GM12878 (cell line): Measurements from ENCODE around the gene RNF167.

Experiments used
- BMI1 ChIP-seq: fragments of 450-650 bp; IDR thresholded peaks from 2 replicates; pipeline ENCODE4 v1.6.1; 2016; ENCODE audit warnings: mild to moderate bottlenecking, moderate library complexity, borderline replicate concordance
- CHD4 ChIP-seq: fragments of 200-600 bp; sonication (generic); IDR thresholded peaks from 2 replicates; pipeline ENCODE4 v1.6.1; 2016; ENCODE audit warnings: mild to moderate bottlenecking
- CTCF ChIP-seq, 3 experiments: IDR thresholded peaks in 2 of 3; conservative IDR thresholded peaks in 1 of 3; 2 replicates each; pipeline ENCODE4 v1.5.1; 2011; ENCODE audit warnings: low read depth in 3 of 3, low read length in 3 of 3, mild to moderate bottlenecking in 3 of 3, control low read depth in 2 of 3, moderate library complexity in 2 of 3, inconsistent platforms in 1 of 3, mixed read lengths in 1 of 3; ENCODE audit not compliant: control insufficient read depth in 2 of 3, insufficient read depth in 1 of 3; ENCODE audit errors: extremely low read depth in 1 of 3
- STAT3 ChIP-seq: IDR thresholded peaks from 2 replicates; pipeline ENCODE4 v1.6.1; 2011; ENCODE audit warnings: low read depth, low read length, improper control_type of control experiment
- YBX1 ChIP-seq: fragments of 450-650 bp; IDR thresholded peaks from 2 replicates; pipeline ENCODE4 v1.6.1; 2016; ENCODE audit warnings: antibody characterized with exemption

GRCh38 chr17:4896332-4897197, 43.5 kb upstream of the RNF167 start:
- TF ChIP-seq BMI1 (no peak), STAT3 (no peak), CHD4 (no peak), YBX1 (no peak), CTCF (IDR thresholded peaks at IDR 0.05 in 2 of 3, conservative IDR thresholded peaks at IDR 0.05 in 1 of 3; ENCODE audit: control insufficient read depth in 2 of 3, extremely low read depth in 1 of 3, insufficient read depth in 1 of 3, low read depth in 3 of 3, low read length in 3 of 3) (no peak)
